HG03457 (cell line): ENCODE results near the gene DDX1.
"Not testable (repeated sequence)": the region's sequence is repeated elsewhere in the genome, so short reads cannot be mapped to it uniquely, and the experiment has no call there.

Experiments
- ATAC-seq: cut with Tn5 transposase; IDR thresholded peaks from one replicate; pipeline ENCODE4 v1.9.1; 2021; ENCODE audit warnings: moderate number of reproducible peaks; ENCODE audit not compliant: unreplicated experiment

The DDX1 gene

GRCh38 chr2:15672961-15673918 is 81.6 kb downstream of the DDX1 start:
- ATAC-seq = no peak

- ATAC-seq = no peak
Measured at GRCh38 chr2:15673919-15674636, 82.4 kb downstream of the DDX1 start.

GRCh38 chr2:15674637-15675455 is 83.2 kb downstream of the DDX1 start:
- ATAC-seq = no peak

GRCh38 chr2:15675456-15676195 is 84.0 kb downstream of the DDX1 start:
- ATAC-seq = no peak

GRCh38 chr2:15677141-15677843 is 85.6 kb downstream of the DDX1 start:
- no peak for ATAC-seq

GRCh38 chr2:15678346-15678745 is 86.7 kb downstream of the DDX1 start:
- ATAC-seq = no peak

GRCh38 chr2:15678909-15679308 is 87.2 kb downstream of the DDX1 start:
- no peak for ATAC-seq

GRCh38 chr2:15679386-15679924 is 87.8 kb downstream of the DDX1 start:
- ATAC-seq = no peak

GRCh38 chr2:15680132-15680531 is 88.5 kb downstream of the DDX1 start:
- ATAC-seq = not testable (repeated sequence)
